IPS-NIHi7 (cell line): Measurements from ENCODE around the gene KANSL1.
A peak's percentile ranks its signal among the peaks of the same experiment; 100 is the strongest.
"Not testable (repeated sequence)": the region's sequence is repeated elsewhere in the genome, so short reads cannot be mapped to it uniquely, and the experiment has no call there.

Experiments used
- DNase-seq: peaks from one replicate; pipeline ENCODE4 v3.0.0; 2012; ENCODE audit warnings: mixed read lengths; ENCODE audit errors: extremely low spot score

KANSL1 gene

DNA sequence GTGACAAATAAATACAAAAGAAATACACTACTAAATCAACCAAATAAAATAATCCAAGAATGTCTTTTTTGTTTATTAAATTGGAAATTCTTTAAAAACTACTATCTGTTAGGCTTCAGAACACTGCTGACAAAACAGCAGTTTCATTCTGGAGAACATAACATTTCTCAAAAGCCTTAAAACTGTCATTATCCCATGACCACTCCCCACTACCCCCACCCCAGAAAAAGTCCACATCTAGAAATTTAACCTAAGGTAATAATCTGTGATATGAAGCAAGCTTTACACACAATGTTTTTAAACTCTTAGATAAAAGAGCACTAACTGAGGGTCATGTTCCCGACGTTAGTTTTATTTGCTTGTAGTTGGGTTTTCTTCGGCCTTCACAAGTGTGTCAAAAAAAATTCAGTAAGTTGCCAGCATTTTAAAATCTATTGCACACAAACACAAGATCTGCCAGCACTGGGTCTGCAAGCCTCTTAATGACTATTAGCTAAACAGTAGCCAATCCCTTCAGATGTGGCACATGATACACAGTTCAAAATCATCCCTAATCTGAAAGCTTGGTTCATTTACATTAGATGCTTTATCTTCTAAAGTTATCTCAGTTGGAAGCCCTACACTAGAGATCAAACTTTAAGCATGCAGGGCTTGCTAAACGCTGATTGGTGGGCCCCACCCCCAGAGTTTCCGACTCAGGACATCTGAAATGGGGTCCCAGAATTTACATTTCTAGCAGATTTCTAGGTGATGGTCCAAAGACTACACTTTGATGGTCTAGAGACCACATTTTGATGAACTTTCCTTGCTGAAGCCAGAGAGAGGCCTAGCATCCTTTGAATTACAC lies 75.2 kb downstream of the KANSL1 start:
- no peak for DNase-seq

DNA sequence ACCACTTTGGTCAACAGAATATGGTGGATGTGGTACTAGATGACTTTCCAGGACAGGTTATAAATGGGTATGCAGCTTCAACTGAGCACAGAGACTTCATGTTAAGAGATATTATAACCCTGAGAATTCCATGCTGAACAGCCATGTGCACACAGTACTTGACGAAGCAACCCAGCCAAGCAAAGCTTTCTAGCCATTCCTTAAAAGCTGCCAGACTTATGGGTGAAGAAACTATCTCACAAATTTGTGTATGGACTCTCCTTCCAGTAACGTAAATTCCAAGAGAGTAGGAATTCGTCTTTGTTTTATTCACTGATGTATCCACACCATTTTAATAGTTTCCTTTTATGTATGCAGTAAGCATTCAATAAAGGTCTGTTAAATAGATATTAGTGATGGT lies 76.1 kb downstream of the KANSL1 start:
- no peak for DNase-seq

DNA sequence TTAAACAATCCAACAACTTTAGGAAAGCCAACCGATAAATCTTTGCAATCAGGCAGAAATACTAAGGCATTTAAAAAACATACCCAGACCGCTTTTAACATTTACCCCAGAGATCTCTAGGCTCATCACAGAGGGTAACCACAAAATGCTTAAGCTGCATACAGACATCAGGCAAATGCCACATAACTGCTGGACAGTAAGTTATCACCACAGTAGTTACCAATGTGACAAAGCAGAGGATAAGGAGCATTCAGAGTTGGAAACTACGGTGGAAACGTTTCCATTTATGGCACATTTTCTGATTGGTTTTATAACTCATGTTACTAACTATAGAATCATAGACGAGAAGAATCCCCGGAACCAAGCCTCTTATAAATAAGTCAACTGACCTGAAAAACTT lies 77.5 kb downstream of the KANSL1 start:
- no peak for DNase-seq

GRCh38 chr17:46111236-46111635 lies 82.0 kb downstream of the KANSL1 start:
- DNase-seq, result not testable (repeated sequence)

GRCh38 chr17:46110219-46110618 lies 83.0 kb downstream of the KANSL1 start:
- no peak for DNase-seq

GRCh38 chr17:46109603-46110189 lies 83.5 kb downstream of the KANSL1 start:
- DNase-seq, result no peak

GRCh38 chr17:46108550-46109110 lies 84.6 kb downstream of the KANSL1 start:
- no peak for DNase-seq

- DNase-seq, result peak; percentile 19
Measured at GRCh38 chr17:46108120-46108519, 85.1 kb downstream of the KANSL1 start.

GRCh38 chr17:46106966-46107644 lies 86.1 kb downstream of the KANSL1 start:
- peak; percentile 70 for DNase-seq

DNA sequence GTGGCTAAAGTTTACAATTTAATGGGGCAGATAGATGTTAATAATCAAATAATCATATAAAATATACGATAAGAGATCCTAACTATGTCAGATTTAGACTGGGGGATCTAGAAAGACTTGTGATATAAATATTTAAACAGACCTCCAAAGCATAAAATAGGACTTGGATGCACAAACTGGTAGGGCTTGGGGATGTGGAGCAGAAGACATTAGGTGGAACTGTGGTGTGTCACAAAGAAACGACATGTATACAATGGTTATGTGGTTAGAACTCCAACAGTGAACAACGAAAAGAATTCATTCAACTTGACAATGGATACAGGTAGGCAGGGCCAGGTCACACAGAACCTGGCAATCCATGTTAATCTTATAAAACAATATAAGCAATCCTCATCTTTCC lies 90.4 kb downstream of the KANSL1 start:
- not testable (repeated sequence) for DNase-seq

GRCh38 chr17:46101785-46102617 lies 91.2 kb downstream of the KANSL1 start:
- not testable (repeated sequence) for DNase-seq

- DNase-seq, result no peak
Measured at GRCh38 chr17:46100590-46100989, 92.6 kb downstream of the KANSL1 start.

- DNase-seq, result no peak
Measured at GRCh38 chr17:46099865-46100264, 93.4 kb downstream of the KANSL1 start.

- DNase-seq, result no peak
Measured at GRCh38 chr17:46097497-46097896, 95.7 kb downstream of the KANSL1 start.

DNA sequence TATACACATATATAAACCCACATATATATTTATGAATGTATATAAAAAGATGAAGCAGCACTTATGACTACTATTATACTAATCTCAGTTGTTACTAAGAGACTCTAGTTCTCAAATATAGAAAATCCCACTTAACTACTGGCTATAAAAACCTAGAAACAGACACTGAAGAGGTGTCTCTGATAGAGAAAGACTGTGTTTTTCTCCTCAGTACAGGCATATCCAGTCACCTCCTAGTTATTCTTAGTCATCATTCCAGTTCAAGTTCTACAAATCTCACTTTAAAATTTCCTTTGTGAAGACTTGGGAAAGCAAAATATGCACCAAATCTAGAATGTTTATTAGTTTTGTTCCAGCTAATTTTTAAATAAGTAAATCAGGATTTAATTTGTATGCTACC lies 100.2 kb downstream of the KANSL1 start:
- no peak for DNase-seq

DNA sequence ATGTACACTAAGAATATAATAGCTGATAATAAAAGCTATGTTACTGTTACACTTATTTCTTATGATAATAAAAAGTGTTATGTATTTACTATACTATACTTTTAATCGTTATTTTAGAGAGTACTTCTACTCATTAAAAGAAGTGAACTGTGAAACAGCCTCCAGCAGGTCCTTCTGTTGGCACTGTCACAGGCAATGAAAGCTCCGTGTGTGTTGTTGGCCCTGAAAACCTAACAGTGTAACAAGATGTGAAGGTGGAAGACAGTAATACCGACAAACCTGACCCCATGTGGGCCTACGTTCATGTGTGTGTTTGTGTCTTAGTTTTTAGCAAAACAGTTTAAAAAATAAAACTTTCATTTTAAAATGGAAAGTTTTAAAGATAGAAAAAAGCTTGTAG lies 102.4 kb downstream of the KANSL1 start:
- DNase-seq, result no peak

- DNase-seq, result no peak
Measured at GRCh38 chr17:46089389-46089965, 103.8 kb downstream of the KANSL1 start.

DNA sequence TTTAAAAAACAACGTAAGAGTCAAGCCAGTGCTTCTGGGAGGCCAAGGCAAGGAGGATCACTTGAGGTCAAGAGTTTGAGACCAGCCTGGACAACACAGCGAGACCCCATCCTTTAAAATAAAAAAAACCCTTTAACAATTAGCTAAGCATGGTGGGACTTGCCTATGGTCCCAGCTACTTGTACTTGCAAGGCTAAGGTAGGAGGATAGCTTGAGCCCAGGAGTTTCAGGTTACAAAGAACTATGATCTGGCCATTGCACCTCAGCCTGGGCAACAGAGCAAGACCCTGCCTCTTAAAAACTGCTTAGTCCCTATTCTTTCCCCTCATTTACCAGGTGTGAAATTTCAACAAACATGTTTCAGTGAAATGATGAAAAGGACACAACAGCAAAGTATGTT lies 104.6 kb downstream of the KANSL1 start:
- DNase-seq, result no peak

DNA sequence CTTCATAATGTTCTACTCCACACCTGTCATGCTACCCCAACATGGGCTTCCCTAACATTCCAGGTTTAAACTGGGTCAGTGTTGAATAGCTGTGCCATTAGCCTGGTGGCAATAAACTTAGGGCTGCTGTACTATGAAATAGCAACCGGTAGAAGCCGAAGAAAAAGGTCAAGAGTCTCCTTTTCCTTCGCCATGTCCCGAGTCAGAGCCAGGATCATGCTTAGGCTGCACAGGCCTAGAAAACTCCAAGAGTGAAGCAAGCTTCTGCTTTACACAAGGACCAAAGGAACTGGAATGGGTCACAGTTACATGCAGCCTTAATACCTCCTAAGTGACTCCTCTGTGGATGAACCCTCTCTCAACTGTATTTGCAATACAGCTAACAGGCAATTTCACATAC lies 105.4 kb downstream of the KANSL1 start:
- DNase-seq, result not testable (repeated sequence)

DNA sequence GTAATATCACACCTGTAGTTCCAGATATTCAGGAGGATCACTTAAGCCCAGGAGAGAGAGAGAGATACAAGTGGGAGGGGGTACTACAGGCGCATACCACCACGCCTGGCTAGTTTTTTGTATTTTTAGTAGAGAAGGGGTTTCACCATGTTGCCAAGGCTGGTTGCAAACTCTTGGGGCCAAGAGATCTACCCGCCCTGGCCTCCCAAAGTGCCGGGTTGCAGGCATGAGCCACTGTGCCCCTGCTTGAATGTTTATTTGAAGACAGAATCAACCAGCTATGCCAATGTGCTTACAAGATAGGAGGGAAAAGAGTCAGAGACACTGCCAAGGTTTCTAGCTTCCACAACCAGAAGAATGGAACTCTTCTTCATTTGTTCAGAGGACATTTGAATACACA lies 106.4 kb downstream of the KANSL1 start:
- DNase-seq, result no peak

- DNase-seq, result no peak
Measured at GRCh38 chr17:46085522-46085921, 107.7 kb downstream of the KANSL1 start.
